ENCODE results near the gene SMG9. TPM values are rescaled to one million over a fixed set of nuclear protein-coding genes. Genes with fewer than 3 reads are reported as not detected.

The SMG9 gene
- total RNA-seq, 6 experiments from 2014 or later = 6.5 to 13.5 (median 9.8) TPM

- Histone ChIP-seq H3K36me3 (no peaks in the 10 kb centered on the region), H3K27me3 (no peaks in the 10 kb centered on the region), H3K27ac (no peak overlapping the region), H3K4me1 (no peaks in the 10 kb centered on the region), H3K4me3 (no peak overlapping the region), H3K9me3 (no peaks in the 10 kb centered on the region)
- no peak for TF ChIP-seq CTCF (IDR thresholded peaks at IDR 0.05)
- TF ChIP-seq POLR2A (IDR thresholded peaks at IDR 0.05) = no peak
- no peak for DNase-seq
- ATAC-seq = no peak
- intact Hi-C loops (cut with DNase I) = no loop called here
- 88% methylated on average over 10 of the region's 11 CpGs for WGBS (ENCODE audit: insufficient coverage, low coverage, low lambda C conversion rate, missing lambda C conversion rate)
These were observed 76.1 kb downstream of the SMG9 start for GRCh38 chr19:43678512-43679261.

Other genes with a start within 250 kb of the SMG9 start
- gene ETHE1, start 227.8 kb downstream of the SMG9 start, total RNA-seq = 10 to 100 TPM; 26.4 to 60.8 (median 46.3) TPM
- gene ZNF575, start 221.8 kb downstream of the SMG9 start, total RNA-seq = under 1 TPM in 5 of 6 experiments, not detected in 1; 0.89 to 0.99 (median 0.95) TPM
- 1 to 10 TPM; 5.5 to 8.4 (median 7.5) TPM for gene XRCC1, start 179.4 kb downstream of the SMG9 start, total RNA-seq
- 1 to 10 TPM in 1 of 6 experiments, under 1 TPM in 4, not detected in 1; 0.58 to 1.5 (median 0.81) TPM for gene PINLYP, start 179.2 kb downstream of the SMG9 start, total RNA-seq
- gene IRGQ, start 158.8 kb downstream of the SMG9 start, total RNA-seq = 10 to 100 TPM in 4 of 6 experiments, 1 to 10 TPM in 2; 9.1 to 18.6 (median 11.0) TPM
- 10 to 100 TPM in 4 of 6 experiments, 1 to 10 TPM in 2; 7.7 to 15.8 (median 10.3) TPM for gene ZNF576, start 158.4 kb downstream of the SMG9 start, total RNA-seq
- gene SRRM5, start 142.9 kb downstream of the SMG9 start, total RNA-seq = under 1 TPM in 5 of 6 experiments, not detected in 1; 0.09 to 0.37 (median 0.18) TPM
- gene ZNF428, start 135.3 kb downstream of the SMG9 start, total RNA-seq = 10 to 100 TPM; 10.9 to 16.7 (median 13.3) TPM
- gene CADM4, start 115.1 kb downstream of the SMG9 start, total RNA-seq = 1 to 10 TPM; 2.2 to 4.7 (median 3.7) TPM
- gene PLAUR, start 84.8 kb downstream of the SMG9 start, total RNA-seq = 10 to 100 TPM in 1 of 6 experiments, 1 to 10 TPM in 4, under 1 TPM in 1; 0.90 to 13.3 (median 2.3) TPM
- not detected for gene IRGC, start 38.9 kb downstream of the SMG9 start, total RNA-seq
- gene KCNN4, start 26.0 kb upstream of the SMG9 start, total RNA-seq = 1 to 10 TPM in 1 of 6 experiments, under 1 TPM in 4, not detected in 1; 0.18 to 1.4 (median 0.27) TPM
- under 1 TPM in 2 of 6 experiments, not detected in 4; 0.80 to 0.87 TPM for gene LYPD5, start 47.5 kb upstream of the SMG9 start, total RNA-seq
- 1 to 10 TPM; 1.7 to 4.0 (median 2.2) TPM for gene ZNF283, start 72.4 kb upstream of the SMG9 start, total RNA-seq
- 1 to 10 TPM in 1 of 6 experiments, under 1 TPM in 4, not detected in 1; 0.26 to 1.4 (median 0.66) TPM for gene ZNF404, start 129.0 kb upstream of the SMG9 start, total RNA-seq
- 1 to 10 TPM; 2.9 to 5.4 (median 4.7) TPM for gene ZNF45, start 180.3 kb upstream of the SMG9 start, total RNA-seq
- gene ZNF221, start 196.3 kb upstream of the SMG9 start, total RNA-seq = 1 to 10 TPM in 5 of 6 experiments, under 1 TPM in 1; 0.50 to 2.9 (median 1.6) TPM
- 1 to 10 TPM; 1.9 to 5.8 (median 3.1) TPM for gene ZNF155, start 229.2 kb upstream of the SMG9 start, total RNA-seq
- 1 to 10 TPM; 1.0 to 5.8 (median 1.8) TPM for gene ZNF230, start 248.0 kb upstream of the SMG9 start, total RNA-seq

Data from right lobe of liver (tissue), 6 donors.